ENCODE measurements around the gene CYBA.

Gene CYBA

GRCh38 chr16:88645941-88646340 lies 4.9 kb downstream of the CYBA start:
- ATAC-seq (ENCODE audit: low read depth): no peak
- H3K27me3 ChIP-seq (ENCODE audit: insufficient read depth, poor library complexity, severe bottlenecking): peaks cover 4% of the 10 kb centered on the region
- no peak overlapping the region for H3K4me3 ChIP-seq (ENCODE audit: severe bottlenecking)
- no peaks in the 10 kb centered on the region for H3K36me3 ChIP-seq (ENCODE audit: low read depth)
- H3K4me1 ChIP-seq (ENCODE audit: insufficient read depth, poor library complexity, severe bottlenecking): no peaks in the 10 kb centered on the region
- no peaks in the 10 kb centered on the region for H3K9me3 ChIP-seq (ENCODE audit: severe bottlenecking)
- no peak for TF ChIP-seq CTCF (IDR thresholded peaks at IDR 0.05; ENCODE audit: poor library complexity, severe bottlenecking)
- no peak for DNase-seq (ENCODE audit: low spot score)
- H3K27ac ChIP-seq (ENCODE audit: poor library complexity, severe bottlenecking): no peak overlapping the region

- no peaks in the 10 kb centered on the region for H3K36me3 ChIP-seq (ENCODE audit: low read depth)
- no peak overlapping the region for H3K4me3 ChIP-seq (ENCODE audit: severe bottlenecking)
- peaks cover 8% of the 10 kb centered on the region for H3K27me3 ChIP-seq (ENCODE audit: insufficient read depth, poor library complexity, severe bottlenecking)
- H3K27ac ChIP-seq (ENCODE audit: poor library complexity, severe bottlenecking): no peak overlapping the region
- ATAC-seq (ENCODE audit: low read depth) (no peak), DNase-seq (ENCODE audit: low spot score) (no peak)
- H3K9me3 ChIP-seq (ENCODE audit: severe bottlenecking): no peaks in the 10 kb centered on the region
- H3K4me1 ChIP-seq (ENCODE audit: insufficient read depth, poor library complexity, severe bottlenecking): no peaks in the 10 kb centered on the region
- no peak for TF ChIP-seq CTCF (IDR thresholded peaks at IDR 0.05; ENCODE audit: poor library complexity, severe bottlenecking)
Measured at GRCh38 chr16:88645455-88645854, 5.4 kb downstream of the CYBA start.

GRCh38 chr16:88643644-88643932 lies 7.3 kb downstream of the CYBA start:
- H3K27ac ChIP-seq (ENCODE audit: poor library complexity, severe bottlenecking): no peak overlapping the region
- no peaks in the 10 kb centered on the region for H3K4me1 ChIP-seq (ENCODE audit: insufficient read depth, poor library complexity, severe bottlenecking)
- TF ChIP-seq CTCF (IDR thresholded peaks at IDR 0.05; ENCODE audit: poor library complexity, severe bottlenecking): no peak
- ATAC-seq (ENCODE audit: low read depth): no peak
- H3K27me3 ChIP-seq (ENCODE audit: insufficient read depth, poor library complexity, severe bottlenecking): peaks cover 27% of the 10 kb centered on the region
- no peak overlapping the region for H3K4me3 ChIP-seq (ENCODE audit: severe bottlenecking)
- H3K36me3 ChIP-seq (ENCODE audit: low read depth): no peaks in the 10 kb centered on the region
- no peaks in the 10 kb centered on the region for H3K9me3 ChIP-seq (ENCODE audit: severe bottlenecking)
- no peak for DNase-seq (ENCODE audit: low spot score)

GRCh38 chr16:88642881-88643643 lies 7.8 kb downstream of the CYBA start:
- H3K4me3 ChIP-seq (ENCODE audit: severe bottlenecking): no peak overlapping the region
- no peak for TF ChIP-seq CTCF (IDR thresholded peaks at IDR 0.05; ENCODE audit: poor library complexity, severe bottlenecking)
- no peak for ATAC-seq (ENCODE audit: low read depth)
- H3K4me1 ChIP-seq (ENCODE audit: insufficient read depth, poor library complexity, severe bottlenecking): no peaks in the 10 kb centered on the region
- DNase-seq (ENCODE audit: low spot score): peak; percentile 75
- no peaks in the 10 kb centered on the region for H3K9me3 ChIP-seq (ENCODE audit: severe bottlenecking)
- H3K27me3 ChIP-seq (ENCODE audit: insufficient read depth, poor library complexity, severe bottlenecking): peaks cover 30% of the 10 kb centered on the region
- no peak overlapping the region for H3K27ac ChIP-seq (ENCODE audit: poor library complexity, severe bottlenecking)
- no peaks in the 10 kb centered on the region for H3K36me3 ChIP-seq (ENCODE audit: low read depth)

- ATAC-seq (ENCODE audit: low read depth) (no peak), DNase-seq (ENCODE audit: low spot score) (peak; percentile 57)
- Histone ChIP-seq H3K27ac (ENCODE audit: poor library complexity, severe bottlenecking) (no peak overlapping the region), H3K36me3 (ENCODE audit: low read depth) (no peaks in the 10 kb centered on the region), H3K4me3 (ENCODE audit: severe bottlenecking) (no peak overlapping the region), H3K4me1 (ENCODE audit: insufficient read depth, poor library complexity, severe bottlenecking) (no peaks in the 10 kb centered on the region), H3K27me3 (ENCODE audit: insufficient read depth, poor library complexity, severe bottlenecking) (peaks cover 38% of the 10 kb centered on the region), H3K9me3 (ENCODE audit: severe bottlenecking) (no peaks in the 10 kb centered on the region)
- TF ChIP-seq CTCF (IDR thresholded peaks at IDR 0.05; ENCODE audit: poor library complexity, severe bottlenecking): no peak
Measured at GRCh38 chr16:88640498-88641247, 10.2 kb downstream of the CYBA start.

Measured in RWPE2 (cell line).